ENCODE measurements around the gene ADAMTS8. TPM values are rescaled to one million over a fixed set of nuclear protein-coding genes. Genes with fewer than 3 reads are reported as not detected.

Gene ADAMTS8
- total and polyA plus RNA-seq, 2 donors (not counting 3 experiments of a cell fraction or from before 2014, with no cell fraction given) = not detected

DNA sequence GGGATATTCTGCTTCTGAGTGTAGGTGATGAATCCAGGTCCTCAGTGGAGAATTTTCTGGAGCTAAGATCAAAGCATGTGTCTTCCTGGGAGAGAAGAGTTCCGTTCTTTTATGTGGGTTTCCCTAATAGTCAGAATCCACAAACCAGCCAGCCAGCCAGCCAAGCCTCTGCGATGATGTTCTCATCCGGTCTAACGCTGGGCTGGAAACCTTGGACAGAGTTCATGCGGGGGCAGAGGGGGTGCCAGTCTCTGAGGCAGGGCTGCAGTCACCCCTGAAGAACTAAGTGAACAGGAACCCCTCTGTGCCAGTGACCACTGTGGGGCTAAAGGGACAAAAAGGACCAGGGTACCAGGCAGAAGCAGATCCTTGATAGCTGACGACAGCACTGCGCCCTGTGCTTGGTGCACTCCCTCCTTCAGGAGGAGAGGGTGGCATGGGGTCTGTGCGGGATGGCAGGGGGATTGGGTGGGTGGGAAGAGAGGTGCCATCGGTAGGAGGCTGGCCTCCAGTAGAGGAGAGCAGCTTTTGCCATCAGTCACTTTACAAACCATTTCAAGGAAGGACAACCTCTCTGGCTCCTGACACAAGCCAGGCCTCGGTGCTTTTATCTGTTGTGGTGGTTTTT lies 47.1 kb upstream of the ADAMTS8 start:
- Histone ChIP-seq H3K4me3 (replicated peaks in 1 of 3; ENCODE audit: insufficient read depth in 1 of 3, low read depth in 1 of 3, low read length in 3 of 3) (no peak overlapping the region), H3K4me1 (ENCODE audit: control insufficient read depth, extremely low read depth, insufficient read depth, low read length) (peaks cover 21% of the 10 kb centered on the region), H3K4me2 (ENCODE audit: insufficient read depth, low read length) (no peak overlapping the region), H3K9ac (replicated peaks; ENCODE audit: extremely low read depth, insufficient read depth, low read length) (no peak overlapping the region), H3K9me1 (replicated peaks; ENCODE audit: control insufficient read depth, extremely low read depth, insufficient read depth, low read length) (no peaks in the 10 kb centered on the region), H4K20me1 (replicated peaks; ENCODE audit: control insufficient read depth, extremely low read depth, insufficient read depth, low read length) (no peaks in the 10 kb centered on the region), H3K27ac (ENCODE audit: insufficient read depth, low read depth, low read length) (no peak overlapping the region), H3K27me3 (ENCODE audit: control insufficient read depth in 2 of 2, insufficient read depth in 2 of 2, low read length in 2 of 2) (peaks cover 5 to 6% of the 10 kb centered on the region in 2 experiments), H3K9me3 (replicated peaks; ENCODE audit: control insufficient read depth, insufficient read depth, low read length) (no peaks in the 10 kb centered on the region), H3K79me2 (ENCODE audit: control insufficient read depth, insufficient read depth, low read length) (no peaks in the 10 kb centered on the region), H2AFZ (ENCODE audit: low read depth, low read length) (no peak overlapping the region), H3K36me3 (ENCODE audit: control insufficient read depth in 2 of 2, extremely low read depth in 1 of 2, insufficient read depth in 2 of 2, low read length in 2 of 2) (no peaks in the 10 kb centered on the region)
- TF ChIP-seq, protein P1, sequence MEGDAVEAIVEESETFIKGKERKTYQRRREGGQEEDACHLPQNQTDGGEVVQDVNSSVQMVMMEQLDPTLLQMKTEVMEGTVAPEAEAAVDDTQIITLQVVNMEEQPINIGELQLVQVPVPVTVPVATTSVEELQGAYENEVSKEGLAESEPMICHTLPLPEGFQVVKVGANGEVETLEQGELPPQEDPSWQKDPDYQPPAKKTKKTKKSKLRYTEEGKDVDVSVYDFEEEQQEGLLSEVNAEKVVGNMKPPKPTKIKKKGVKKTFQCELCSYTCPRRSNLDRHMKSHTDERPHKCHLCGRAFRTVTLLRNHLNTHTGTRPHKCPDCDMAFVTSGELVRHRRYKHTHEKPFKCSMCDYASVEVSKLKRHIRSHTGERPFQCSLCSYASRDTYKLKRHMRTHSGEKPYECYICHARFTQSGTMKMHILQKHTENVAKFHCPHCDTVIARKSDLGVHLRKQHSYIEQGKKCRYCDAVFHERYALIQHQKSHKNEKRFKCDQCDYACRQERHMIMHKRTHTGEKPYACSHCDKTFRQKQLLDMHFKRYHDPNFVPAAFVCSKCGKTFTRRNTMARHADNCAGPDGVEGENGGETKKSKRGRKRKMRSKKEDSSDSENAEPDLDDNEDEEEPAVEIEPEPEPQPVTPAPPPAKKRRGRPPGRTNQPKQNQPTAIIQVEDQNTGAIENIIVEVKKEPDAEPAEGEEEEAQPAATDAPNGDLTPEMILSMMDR (IDR thresholded peaks at IDR 0.05; ENCODE audit: extremely low read depth in 1 of 2, insufficient read depth in 1 of 2, low read depth in 1 of 2, low read length in 2 of 2) = no peak
- TF ChIP-seq POLR2AphosphoS5 (IDR thresholded peaks at IDR 0.05; ENCODE audit: insufficient read depth, low read depth, low read length) (no peak), GATA2 (IDR thresholded peaks at IDR 0.05; ENCODE audit: insufficient read depth, insufficient read length, low read depth, low read length) (no peak)
- DNase-seq (ENCODE audit: low read depth, low spot score) (no peak), FAIRE-seq (no peak)
- no TSS peak for BruUV-seq (replicated peaks)
- POLR2A ChIA-PET = no interaction called here
- CTCF ChIA-PET = no interaction called here
- dilution Hi-C loops (cut with MboI; ENCODE audit: extremely low pct_ligation_motif_present, low sequenced_read_pairs) (no loop called here), intact Hi-C loops (cut with micrococcal nuclease) (no loop called here)

DNA sequence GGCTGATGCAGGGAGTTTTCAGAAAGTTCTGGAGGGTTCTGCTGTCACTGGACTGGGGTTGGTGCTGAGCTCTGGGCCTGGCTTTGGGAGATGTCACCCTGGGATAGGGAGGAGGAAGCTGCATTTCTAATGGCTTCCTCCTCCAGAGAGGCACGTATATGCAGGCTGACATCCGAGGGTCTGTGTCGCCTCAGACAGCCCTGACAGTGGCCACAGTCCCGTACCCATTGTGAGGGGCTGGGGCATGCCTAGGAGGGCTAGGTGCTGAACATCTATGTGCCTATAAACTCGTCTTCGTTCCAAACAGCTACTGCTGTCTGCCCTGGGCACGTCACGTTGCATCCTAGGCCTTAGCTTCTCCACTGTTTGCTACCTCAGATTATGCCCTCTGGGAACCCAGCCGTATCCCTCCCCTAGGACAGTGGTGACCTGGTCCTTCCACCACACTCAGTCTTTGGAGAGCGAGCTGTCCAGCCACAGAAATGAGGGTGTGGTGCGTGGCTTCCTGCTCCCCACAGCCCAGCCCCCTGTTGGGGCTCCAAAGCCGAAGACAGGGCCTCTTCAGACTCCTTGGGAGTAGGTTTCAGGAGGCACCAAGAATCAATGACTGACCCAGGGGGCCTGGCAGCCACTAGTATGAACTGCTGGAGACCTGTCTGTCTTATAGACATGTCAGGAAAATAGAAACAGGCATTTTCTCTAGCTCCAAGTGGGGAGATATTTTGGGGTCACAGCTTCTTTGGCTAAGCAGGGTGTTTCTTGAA lies 46.4 kb upstream of the ADAMTS8 start:
- Histone ChIP-seq H4K20me1 (replicated peaks; ENCODE audit: control insufficient read depth, extremely low read depth, insufficient read depth, low read length) (no peaks in the 10 kb centered on the region), H3K4me2 (ENCODE audit: insufficient read depth, low read length) (no peak overlapping the region), H3K79me2 (ENCODE audit: control insufficient read depth, insufficient read depth, low read length) (no peaks in the 10 kb centered on the region), H2AFZ (ENCODE audit: low read depth, low read length) (no peak overlapping the region), H3K4me1 (ENCODE audit: control insufficient read depth, extremely low read depth, insufficient read depth, low read length) (peaks cover 14% of the 10 kb centered on the region), H3K27ac (ENCODE audit: insufficient read depth, low read depth, low read length) (no peak overlapping the region), H3K9me1 (replicated peaks; ENCODE audit: control insufficient read depth, extremely low read depth, insufficient read depth, low read length) (no peaks in the 10 kb centered on the region), H3K9ac (replicated peaks; ENCODE audit: extremely low read depth, insufficient read depth, low read length) (no peak overlapping the region), H3K4me3 (replicated peaks in 1 of 3; ENCODE audit: insufficient read depth in 1 of 3, low read depth in 1 of 3, low read length in 3 of 3) (no peak overlapping the region), H3K27me3 (ENCODE audit: control insufficient read depth in 2 of 2, insufficient read depth in 2 of 2, low read length in 2 of 2) (peaks cover 5 to 6% of the 10 kb centered on the region in 2 experiments), H3K36me3 (ENCODE audit: control insufficient read depth in 2 of 2, extremely low read depth in 1 of 2, insufficient read depth in 2 of 2, low read length in 2 of 2) (no peaks in the 10 kb centered on the region), H3K9me3 (replicated peaks; ENCODE audit: control insufficient read depth, insufficient read depth, low read length) (no peaks in the 10 kb centered on the region)
- dilution Hi-C loops (cut with MboI; ENCODE audit: extremely low pct_ligation_motif_present, low sequenced_read_pairs) = no loop called here
- DNase-seq (ENCODE audit: low read depth, low spot score) (no peak), FAIRE-seq (no peak)
- ChIA-PET CTCF (no interaction called here), POLR2A (no interaction called here)
- TF ChIP-seq, protein P2, sequence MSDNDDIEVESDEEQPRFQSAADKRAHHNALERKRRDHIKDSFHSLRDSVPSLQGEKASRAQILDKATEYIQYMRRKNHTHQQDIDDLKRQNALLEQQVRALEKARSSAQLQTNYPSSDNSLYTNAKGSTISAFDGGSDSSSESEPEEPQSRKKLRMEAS (IDR thresholded peaks at IDR 0.05; ENCODE audit: insufficient read depth, insufficient read length) = no peak
- TF ChIP-seq POLR2A (IDR thresholded peaks at IDR 0.05; ENCODE audit: low read depth, low read length) (no peak), FOS (IDR thresholded peaks at IDR 0.05; ENCODE audit: borderline replicate concordance, insufficient read depth, low read length) (no peak), GATA2 (IDR thresholded peaks at IDR 0.05; ENCODE audit: insufficient read depth, insufficient read length, low read depth, low read length) (no peak), JUN (IDR thresholded peaks at IDR 0.05; ENCODE audit: borderline replicate concordance, insufficient read depth, insufficient read length, low read depth) (no peak), MYC (IDR thresholded peaks at IDR 0.05; ENCODE audit: low read depth, low read length) (no peak), POLR2AphosphoS5 (IDR thresholded peaks at IDR 0.05; ENCODE audit: insufficient read depth, low read depth, low read length) (no peak), EZH2 (IDR thresholded peaks at IDR 0.05; ENCODE audit: borderline replicate concordance, low read depth, low read length, severe bottlenecking) (no peak)
- TF ChIP-seq, protein P1 (IDR thresholded peaks at IDR 0.05; ENCODE audit: extremely low read depth in 1 of 2, insufficient read depth in 1 of 2, low read depth in 1 of 2, low read length in 2 of 2) = no peak
- no TSS peak for BruUV-seq (replicated peaks)
- intact Hi-C loops (cut with micrococcal nuclease) = no loop called here

All from endothelial cell of umbilical vein (primary cell).